Fibroblast of villous mesenchyme (primary cell): ENCODE results near the gene GALNT10. TPM values are rescaled to one million over a fixed set of nuclear protein-coding genes. Genes with fewer than 3 reads are reported as not detected.

Source experiments
- DNase-seq: peaks from one replicate; pipeline ENCODE4 v3.0.0-alpha.2; 2010; ENCODE audit warnings: low read depth
- H3K4me3 ChIP-seq: 2 replicates; pipeline ENCODE4 v1.5.1; 2011; ENCODE audit warnings: low read depth, mild to moderate bottlenecking, low read length
- total RNA-seq: library from RNA; depleted of rRNA; stranded (reverse); fragments of >200 nt; gene quantifications from 2 replicates; pipeline ENCODE4 v1.2.3, GENCODE V29; 2012
- TF ChIP-seq, protein P1 (sequence below): IDR thresholded peaks from 2 replicates; pipeline ENCODE4 v1.5.1; 2012; ENCODE audit warnings: low read depth, mild to moderate bottlenecking, low read length; ENCODE audit not compliant: insufficient read depth

GALNT10 gene
- total RNA-seq, 1 donor = 40.6 TPM

- H3K4me3 ChIP-seq = no peak overlapping the region
- TF ChIP-seq, protein P1, sequence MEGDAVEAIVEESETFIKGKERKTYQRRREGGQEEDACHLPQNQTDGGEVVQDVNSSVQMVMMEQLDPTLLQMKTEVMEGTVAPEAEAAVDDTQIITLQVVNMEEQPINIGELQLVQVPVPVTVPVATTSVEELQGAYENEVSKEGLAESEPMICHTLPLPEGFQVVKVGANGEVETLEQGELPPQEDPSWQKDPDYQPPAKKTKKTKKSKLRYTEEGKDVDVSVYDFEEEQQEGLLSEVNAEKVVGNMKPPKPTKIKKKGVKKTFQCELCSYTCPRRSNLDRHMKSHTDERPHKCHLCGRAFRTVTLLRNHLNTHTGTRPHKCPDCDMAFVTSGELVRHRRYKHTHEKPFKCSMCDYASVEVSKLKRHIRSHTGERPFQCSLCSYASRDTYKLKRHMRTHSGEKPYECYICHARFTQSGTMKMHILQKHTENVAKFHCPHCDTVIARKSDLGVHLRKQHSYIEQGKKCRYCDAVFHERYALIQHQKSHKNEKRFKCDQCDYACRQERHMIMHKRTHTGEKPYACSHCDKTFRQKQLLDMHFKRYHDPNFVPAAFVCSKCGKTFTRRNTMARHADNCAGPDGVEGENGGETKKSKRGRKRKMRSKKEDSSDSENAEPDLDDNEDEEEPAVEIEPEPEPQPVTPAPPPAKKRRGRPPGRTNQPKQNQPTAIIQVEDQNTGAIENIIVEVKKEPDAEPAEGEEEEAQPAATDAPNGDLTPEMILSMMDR = no peak
Measured at GRCh38 chr5:154275566-154275965, 85.0 kb downstream of the GALNT10 start.

DNA sequence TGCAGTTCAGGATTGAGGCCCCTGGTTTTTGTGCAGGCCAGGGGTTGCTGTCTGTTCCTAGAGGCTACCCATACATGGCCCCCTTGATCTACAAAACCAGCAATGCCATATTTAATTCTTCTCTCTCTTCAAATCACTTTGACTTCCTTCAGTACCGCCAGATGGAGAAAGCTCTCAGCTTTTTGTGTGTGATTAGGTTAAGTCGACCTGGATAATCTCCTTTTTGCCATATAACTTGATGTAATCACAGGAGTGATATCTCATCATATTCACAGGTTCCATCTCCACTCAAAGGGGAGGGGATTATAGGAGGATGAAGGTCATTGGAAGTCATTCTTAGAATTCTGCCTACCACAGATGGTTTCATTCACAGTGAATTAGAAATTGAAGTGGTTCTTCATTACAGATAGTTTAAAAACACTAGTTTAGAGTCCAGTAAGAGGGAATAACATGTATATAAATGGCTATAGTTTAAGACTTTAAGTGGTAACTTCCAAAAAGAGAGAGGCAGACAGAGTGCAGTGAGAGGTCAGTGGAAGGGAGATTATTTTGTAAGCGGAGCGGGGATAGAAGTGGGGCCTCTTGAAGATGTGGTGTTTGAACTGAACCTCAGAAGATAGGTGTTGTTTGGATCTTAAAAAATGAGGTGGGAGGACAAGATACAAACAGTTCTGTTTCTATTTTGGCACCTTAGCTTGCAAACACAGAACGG lies 85.9 kb downstream of the GALNT10 start:
- DNase-seq = no peak
- TF ChIP-seq, protein P1 = no peak
- no peak overlapping the region for H3K4me3 ChIP-seq

More at GRCh38 chr5:154275566-154275965, 85.0 kb downstream of the GALNT10 start:
- no peak for DNase-seq

DNA sequence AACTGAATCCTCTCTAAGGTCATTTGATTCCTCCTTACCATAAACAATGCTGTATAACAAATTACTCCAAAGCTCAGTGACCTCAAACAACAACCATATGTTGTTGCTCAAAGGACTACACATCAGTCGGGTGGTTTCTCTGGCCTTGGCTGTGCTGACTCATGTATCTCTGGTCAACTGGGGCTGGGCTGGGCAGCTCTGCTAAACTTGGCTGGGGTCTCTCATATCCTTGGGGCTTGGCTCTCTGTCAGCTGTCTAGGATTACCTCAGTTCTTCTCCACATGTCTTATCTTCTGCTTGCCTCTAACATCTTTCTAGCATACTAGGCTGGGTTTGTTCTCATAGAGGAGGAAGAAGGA lies 86.4 kb downstream of the GALNT10 start:
- TF ChIP-seq, protein P1 = no peak
- no peak overlapping the region for H3K4me3 ChIP-seq
- peak; percentile 98 for DNase-seq

DNA sequence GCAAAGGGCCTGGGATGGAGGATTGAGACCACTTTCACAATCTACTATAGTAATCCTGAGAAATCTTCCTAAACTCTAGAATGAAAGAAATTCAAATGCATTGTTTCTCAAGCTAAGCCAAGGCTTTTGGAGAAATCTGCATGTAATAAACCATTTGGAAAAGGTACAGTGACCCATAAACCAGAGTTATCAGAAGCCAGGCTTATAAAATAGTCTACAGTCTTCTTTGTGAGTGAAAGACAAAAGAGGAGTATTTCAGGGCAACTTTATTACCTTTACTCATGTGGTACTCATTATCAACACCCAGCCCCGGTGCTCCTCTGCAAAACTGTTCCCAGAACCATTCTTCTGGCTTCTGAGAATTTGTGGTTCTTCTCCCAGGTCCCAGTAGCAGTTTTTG lies 87.0 kb downstream of the GALNT10 start:
- TF ChIP-seq, protein P1 = no peak
- no peak for DNase-seq
- H3K4me3 ChIP-seq = no peak overlapping the region

GRCh38 chr5:154278186-154278585 lies 87.7 kb downstream of the GALNT10 start:
- no peak overlapping the region for H3K4me3 ChIP-seq
- no peak for DNase-seq
- TF ChIP-seq, protein P1 = no peak

DNA sequence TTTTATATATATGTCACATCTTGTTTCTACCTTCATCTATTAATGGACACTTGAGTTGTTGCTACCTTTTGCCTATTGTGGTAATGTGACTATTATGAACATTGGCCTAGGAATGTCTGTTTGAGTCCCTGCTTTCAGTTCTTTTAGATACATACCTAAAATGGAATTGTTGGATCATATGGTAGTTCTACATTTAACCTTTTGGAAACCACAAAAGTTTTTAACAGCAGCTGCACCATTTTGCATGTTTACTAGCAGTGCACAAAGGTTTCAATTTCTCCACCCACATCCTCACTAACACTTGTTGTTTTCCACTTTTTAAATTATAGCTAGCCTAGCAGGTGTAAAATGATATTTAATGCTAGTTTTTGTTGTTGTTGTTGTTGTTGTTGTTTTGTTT lies 88.4 kb downstream of the GALNT10 start:
- no peak overlapping the region for H3K4me3 ChIP-seq
- TF ChIP-seq, protein P1 = no peak
- no peak for DNase-seq

DNA sequence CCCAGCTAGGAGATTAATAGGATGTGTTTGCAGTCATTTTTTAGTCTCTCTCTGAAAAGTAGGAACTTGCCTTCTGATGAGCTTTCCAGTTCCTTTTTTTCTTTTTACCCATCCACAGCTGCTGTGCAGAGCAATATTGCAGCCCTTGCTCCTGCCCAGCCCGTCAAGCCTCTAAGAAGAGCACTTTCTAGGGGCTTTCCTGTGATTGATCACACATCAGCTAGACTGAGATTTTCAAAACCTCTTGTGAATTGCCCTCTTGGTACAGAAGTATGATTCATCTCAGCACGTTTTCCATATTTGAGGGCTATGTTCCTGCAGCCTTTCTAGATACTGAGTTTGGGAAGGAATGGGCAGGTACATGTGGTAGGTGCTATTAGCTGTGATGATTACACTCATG lies 93.9 kb downstream of the GALNT10 start:
- TF ChIP-seq, protein P1 = no peak
- no peak for DNase-seq
- no peak overlapping the region for H3K4me3 ChIP-seq
